Measurements from ENCODE around the gene FRYL.

FRYL gene

DNA sequence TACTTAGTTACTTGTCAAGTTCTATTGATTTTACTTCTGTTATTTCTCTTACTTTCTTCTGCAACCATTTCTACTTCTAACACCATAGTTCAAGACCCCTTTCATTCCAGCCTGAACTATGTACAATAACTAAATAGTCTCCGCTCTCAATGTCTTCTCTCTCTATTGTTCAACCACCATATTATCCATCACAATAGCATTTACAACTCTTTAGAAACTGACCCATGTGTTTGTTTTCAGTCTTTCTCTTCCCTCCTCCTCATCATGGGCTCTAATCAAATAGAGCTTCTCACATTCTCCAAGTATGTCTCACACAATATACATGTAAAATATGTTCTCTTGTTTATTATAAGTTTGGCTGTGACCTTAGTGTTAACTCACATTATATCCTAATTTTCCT is 146.4 kb downstream of the FRYL start:
- Histone ChIP-seq H3F3A (ENCODE audit: low read depth) (no peaks in the 10 kb centered on the region), H3K36me3 (ENCODE audit: insufficient read depth, low read length) (peaks cover 16% of the 10 kb centered on the region; the same call in 1 of the 2 replicates), H3K4me1 (ENCODE audit: insufficient read depth, low read length, poor library complexity, severe bottlenecking) (peaks cover 19% of the 10 kb centered on the region), H3K9me2 (replicated peaks; ENCODE audit: low read depth, low read length) (no peaks in the 10 kb centered on the region), H3K27me3 (ENCODE audit: insufficient read depth, low read length, poor library complexity, severe bottlenecking) (no peaks in the 10 kb centered on the region), H3K9me3 (ENCODE audit: insufficient read depth, low read depth, low read length) (no peaks in the 10 kb centered on the region), H3K4me3 (ENCODE audit: low read length, poor library complexity, severe bottlenecking) (no peak overlapping the region), H3K9ac (ENCODE audit: low read depth, low read length, poor library complexity, severe bottlenecking) (no peak overlapping the region), H3K4me2 (ENCODE audit: low read depth, low read length, poor library complexity, severe bottlenecking) (no peak overlapping the region), H4K20me1 (ENCODE audit: insufficient read depth, low read length, poor library complexity, severe bottlenecking) (peaks cover 34% of the 10 kb centered on the region), H2AFZ (ENCODE audit: low read length) (no peak overlapping the region), H3K79me2 (ENCODE audit: insufficient read depth, low read length) (peaks cover 50% of the 10 kb centered on the region)
- TF ChIP-seq EZH2phosphoT487 (IDR thresholded peaks at IDR 0.05; ENCODE audit: borderline replicate concordance), result no peak
- TF ChIP-seq, protein P1, sequence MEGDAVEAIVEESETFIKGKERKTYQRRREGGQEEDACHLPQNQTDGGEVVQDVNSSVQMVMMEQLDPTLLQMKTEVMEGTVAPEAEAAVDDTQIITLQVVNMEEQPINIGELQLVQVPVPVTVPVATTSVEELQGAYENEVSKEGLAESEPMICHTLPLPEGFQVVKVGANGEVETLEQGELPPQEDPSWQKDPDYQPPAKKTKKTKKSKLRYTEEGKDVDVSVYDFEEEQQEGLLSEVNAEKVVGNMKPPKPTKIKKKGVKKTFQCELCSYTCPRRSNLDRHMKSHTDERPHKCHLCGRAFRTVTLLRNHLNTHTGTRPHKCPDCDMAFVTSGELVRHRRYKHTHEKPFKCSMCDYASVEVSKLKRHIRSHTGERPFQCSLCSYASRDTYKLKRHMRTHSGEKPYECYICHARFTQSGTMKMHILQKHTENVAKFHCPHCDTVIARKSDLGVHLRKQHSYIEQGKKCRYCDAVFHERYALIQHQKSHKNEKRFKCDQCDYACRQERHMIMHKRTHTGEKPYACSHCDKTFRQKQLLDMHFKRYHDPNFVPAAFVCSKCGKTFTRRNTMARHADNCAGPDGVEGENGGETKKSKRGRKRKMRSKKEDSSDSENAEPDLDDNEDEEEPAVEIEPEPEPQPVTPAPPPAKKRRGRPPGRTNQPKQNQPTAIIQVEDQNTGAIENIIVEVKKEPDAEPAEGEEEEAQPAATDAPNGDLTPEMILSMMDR (conservative IDR thresholded peaks at IDR 0.05; ENCODE audit: low read length), result no peak

DNA sequence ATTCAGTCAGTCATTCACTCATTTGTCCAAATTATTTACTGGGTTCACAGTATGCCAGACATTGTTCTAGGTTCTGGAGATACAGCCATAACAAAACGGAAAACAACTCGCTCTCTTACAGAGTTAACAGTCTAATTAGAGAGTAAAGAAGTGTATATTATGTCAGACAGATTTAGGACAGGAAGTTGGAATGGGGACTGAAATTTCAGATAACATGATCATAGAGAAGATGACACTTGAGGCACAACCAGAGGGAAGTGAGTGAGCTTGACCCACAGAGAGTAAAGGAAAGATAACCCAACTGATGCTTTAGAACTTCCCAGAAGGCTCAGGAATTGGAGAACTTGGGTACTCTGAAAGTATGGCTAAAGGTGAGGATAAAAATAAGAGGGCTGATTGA is 150.6 kb downstream of the FRYL start:
- TF ChIP-seq, protein P1 (conservative IDR thresholded peaks at IDR 0.05; ENCODE audit: low read length), result no peak
- TF ChIP-seq EZH2phosphoT487 (IDR thresholded peaks at IDR 0.05; ENCODE audit: borderline replicate concordance), result no peak
- Histone ChIP-seq H3K4me1 (ENCODE audit: insufficient read depth, low read length, poor library complexity, severe bottlenecking) (peaks cover 8% of the 10 kb centered on the region), H3K4me3 (ENCODE audit: low read length, poor library complexity, severe bottlenecking) (no peak overlapping the region), H3K9me2 (replicated peaks; ENCODE audit: low read depth, low read length) (no peaks in the 10 kb centered on the region), H3K27me3 (ENCODE audit: insufficient read depth, low read length, poor library complexity, severe bottlenecking) (no peaks in the 10 kb centered on the region), H3K9ac (ENCODE audit: low read depth, low read length, poor library complexity, severe bottlenecking) (no peak overlapping the region), H4K20me1 (ENCODE audit: insufficient read depth, low read length, poor library complexity, severe bottlenecking) (peaks cover 26% of the 10 kb centered on the region), H3K36me3 (ENCODE audit: insufficient read depth, low read length) (peaks cover 24% of the 10 kb centered on the region; the same call in 1 of the 2 replicates), H3K4me2 (ENCODE audit: low read depth, low read length, poor library complexity, severe bottlenecking) (no peak overlapping the region), H3F3A (ENCODE audit: low read depth) (no peaks in the 10 kb centered on the region), H2AFZ (ENCODE audit: low read length) (no peak overlapping the region), H3K79me2 (ENCODE audit: insufficient read depth, low read length) (peaks cover 39% of the 10 kb centered on the region), H3K9me3 (ENCODE audit: insufficient read depth, low read depth, low read length) (no peaks in the 10 kb centered on the region)

DNA sequence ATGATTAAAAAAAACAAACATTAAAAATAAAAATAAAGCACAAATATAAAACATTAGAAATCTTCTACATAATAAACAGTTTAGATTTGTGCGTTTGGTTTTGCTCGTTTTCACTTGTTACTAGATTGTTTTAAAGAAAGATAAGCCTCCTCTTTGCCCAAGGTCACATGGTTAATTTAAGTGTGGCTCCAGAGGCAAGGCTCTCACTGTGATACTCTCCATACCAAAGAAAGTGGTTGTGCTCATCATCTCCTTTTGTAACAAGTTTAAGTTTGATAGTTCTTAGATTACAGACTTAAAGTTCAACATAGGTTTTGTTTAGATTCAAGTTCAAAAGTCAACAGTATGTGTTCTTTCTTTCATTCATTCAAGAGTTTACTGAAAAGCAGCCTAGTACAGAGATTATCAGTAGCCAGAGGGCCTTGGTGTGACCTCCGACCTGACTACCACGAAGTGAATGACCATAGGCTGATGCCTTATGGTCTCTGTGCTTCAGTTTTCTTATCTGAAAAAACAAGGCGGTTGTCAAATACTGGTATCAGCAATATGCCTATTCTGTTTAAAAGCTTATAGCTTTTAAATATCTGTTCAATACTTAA is 156.8 kb downstream of the FRYL start:
- TF ChIP-seq, protein P1 (conservative IDR thresholded peaks at IDR 0.05; ENCODE audit: low read length), result no peak
- TF ChIP-seq EZH2phosphoT487 (IDR thresholded peaks at IDR 0.05; ENCODE audit: borderline replicate concordance), result no peak
- Histone ChIP-seq H3K4me2 (ENCODE audit: low read depth, low read length, poor library complexity, severe bottlenecking) (no peak overlapping the region), H3K79me2 (ENCODE audit: insufficient read depth, low read length) (0 out of 2 replicates have a peak, but pooled peaks cover 16% of the 10 kb centered on the region), H4K20me1 (ENCODE audit: insufficient read depth, low read length, poor library complexity, severe bottlenecking) (peaks cover 16% of the 10 kb centered on the region), H3K36me3 (ENCODE audit: insufficient read depth, low read length) (peaks cover 52% of the 10 kb centered on the region), H3K9me2 (replicated peaks; ENCODE audit: low read depth, low read length) (no peaks in the 10 kb centered on the region), H3K4me1 (ENCODE audit: insufficient read depth, low read length, poor library complexity, severe bottlenecking) (no peaks in the 10 kb centered on the region), H3K4me3 (ENCODE audit: low read length, poor library complexity, severe bottlenecking) (no peak overlapping the region), H3K9me3 (ENCODE audit: insufficient read depth, low read depth, low read length) (no peaks in the 10 kb centered on the region), H3K27me3 (ENCODE audit: insufficient read depth, low read length, poor library complexity, severe bottlenecking) (no peaks in the 10 kb centered on the region), H3F3A (ENCODE audit: low read depth) (no peaks in the 10 kb centered on the region), H2AFZ (ENCODE audit: low read length) (no peak overlapping the region), H3K9ac (ENCODE audit: low read depth, low read length, poor library complexity, severe bottlenecking) (no peak overlapping the region)

Data from Loucy (cell line).